CD4-positive, alpha-beta T cell treated with Interleukin-15 for 1 hour (primary cell): ENCODE data around the gene FHOD1.

Experiments
- DNase-seq: peaks from one replicate; pipeline ENCODE4 v3.0.0-alpha.2; 2020

Gene FHOD1

DNA sequence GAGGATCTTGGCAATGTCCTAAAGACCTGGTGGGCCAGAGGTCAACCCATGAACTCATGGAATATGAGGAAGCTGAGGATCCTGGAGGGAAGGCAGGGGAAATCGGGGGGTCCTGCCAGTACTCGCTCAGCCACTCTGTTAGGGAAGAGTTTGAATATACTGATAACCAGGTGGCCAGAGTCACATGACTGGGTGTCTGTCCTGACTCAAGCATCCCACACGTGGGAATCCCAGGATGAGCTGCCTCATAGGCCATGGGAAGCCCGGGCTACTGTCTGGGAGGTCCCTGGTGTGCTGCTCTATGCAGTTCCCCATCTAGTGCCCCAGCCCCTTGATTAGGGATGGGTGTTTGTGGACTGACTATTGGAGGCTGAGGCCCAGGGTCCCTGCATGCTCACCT, 59.0 kb downstream of the FHOD1 start:
- DNase-seq: no peak

DNA sequence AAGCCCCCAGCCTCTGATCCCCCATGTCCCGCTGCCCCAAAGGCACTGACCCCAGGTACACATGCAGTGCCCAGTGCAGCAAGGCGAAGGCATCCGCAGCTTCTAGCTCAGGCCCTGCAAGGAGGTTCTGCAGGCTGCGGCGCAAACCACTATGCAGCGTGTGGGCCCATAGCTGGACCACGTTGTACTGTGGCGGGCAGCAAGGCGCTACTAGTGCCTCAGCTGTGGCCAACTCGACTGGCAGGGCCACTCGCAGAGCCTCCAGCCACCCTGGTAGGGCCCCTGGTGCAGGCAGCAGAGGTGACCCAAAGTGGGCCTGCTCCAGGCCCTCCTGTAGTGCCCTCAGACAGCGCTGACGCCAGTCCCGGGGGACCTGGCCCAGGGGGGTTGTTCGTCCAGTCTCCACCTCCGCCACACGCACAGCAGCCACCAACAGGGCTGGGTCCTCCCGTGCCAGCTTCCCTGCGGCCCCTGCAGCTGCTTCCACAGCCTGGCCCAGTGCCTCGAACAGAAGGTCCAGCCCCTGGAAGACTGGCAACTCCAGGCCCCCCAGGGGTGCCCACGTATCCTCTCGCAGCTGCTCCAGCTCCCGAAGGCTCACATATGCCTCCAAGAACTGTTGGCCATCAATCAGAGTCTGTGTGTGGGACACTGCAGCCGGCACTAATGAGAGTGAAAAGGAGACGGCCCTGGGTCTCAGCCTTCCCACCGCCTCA, 59.9 kb downstream of the FHOD1 start:
- DNase-seq: no peak

DNA sequence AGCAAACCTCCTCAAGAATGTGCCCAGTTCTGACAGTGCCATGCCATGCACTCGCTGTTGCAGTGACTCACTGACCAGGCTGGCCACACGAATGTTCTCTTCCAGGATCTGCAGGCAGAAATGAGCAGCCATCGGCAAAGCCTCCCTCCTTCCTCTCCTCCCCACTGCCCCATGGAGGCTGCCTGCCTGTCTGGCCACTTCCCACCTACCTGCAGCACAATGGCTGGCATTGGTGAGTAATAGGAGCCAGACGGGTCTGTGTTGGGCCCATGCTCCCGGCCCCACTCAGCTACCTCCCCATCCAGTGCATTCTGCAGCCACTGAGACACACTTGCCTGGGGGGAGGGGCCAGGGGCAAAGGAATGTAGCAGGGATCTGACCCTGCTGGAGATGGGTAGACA, 60.7 kb downstream of the FHOD1 start:
- DNase-seq: no peak

- DNase-seq: no peak
These were observed 61.6 kb downstream of the FHOD1 start for GRCh38 chr16:67185651-67186134.

- peak; percentile 82 for DNase-seq
These were observed 62.2 kb downstream of the FHOD1 start for GRCh38 chr16:67184995-67185650.

GRCh38 chr16:67184453-67184994, 62.8 kb downstream of the FHOD1 start:
- no peak for DNase-seq

- peak; percentile 97 for DNase-seq
These were observed 63.4 kb downstream of the FHOD1 start, which contains the start of gene MATCAP1 for GRCh38 chr16:67183627-67184452. MATCAP1 (minus strand) TSS chr16:67183963; CDS start chr16:67180610, 3,353 bp downstream.

GRCh38 chr16:67183284-67183626, 64.0 kb downstream of the FHOD1 start:
- no peak for DNase-seq

GRCh38 chr16:67182288-67182687, 65.0 kb downstream of the FHOD1 start:
- no peak for DNase-seq

DNA sequence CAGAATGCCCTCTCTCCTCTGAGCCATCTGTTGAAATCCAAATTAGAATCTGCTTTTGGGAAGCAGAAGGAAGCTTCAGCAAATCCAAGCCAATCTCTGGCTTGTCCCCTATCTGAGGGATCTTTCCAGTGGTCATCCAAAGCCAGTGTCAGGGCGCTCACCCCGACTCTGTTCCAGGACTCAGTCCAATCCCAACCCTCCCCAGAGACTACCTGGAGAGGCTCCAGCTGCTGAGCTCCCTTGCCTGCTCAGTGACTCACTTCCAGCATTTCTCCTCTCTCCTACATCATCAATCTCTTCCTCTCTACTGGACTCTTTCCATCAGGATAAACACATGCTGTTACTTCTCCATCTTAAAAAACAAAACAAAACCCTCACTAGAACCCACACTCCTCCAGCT, 65.9 kb downstream of the FHOD1 start:
- no peak for DNase-seq

- no peak for DNase-seq
These were observed 67.1 kb downstream of the FHOD1 start for GRCh38 chr16:67180166-67180565.

- no peak for DNase-seq
These were observed 67.7 kb downstream of the FHOD1 start for GRCh38 chr16:67179421-67180080.
